Ovary (tissue), 9 donors: ENCODE measurements around the gene CFAP20. TPM values are rescaled to one million over a fixed set of nuclear protein-coding genes. Genes with fewer than 3 reads are reported as not detected.
"Not testable (repeated sequence)": the region's sequence is repeated elsewhere in the genome, so short reads cannot be mapped to it uniquely, and the experiment has no call there.

Experiments used
- DNase-seq, 5 donors: peaks; one replicate each; pipeline ENCODE4 v3.0.0-alpha.2; 2019 to 2020
- H3K27ac ChIP-seq, 2 donors: fragments of 200-600 bp; one replicate each; pipeline versions ENCODE4 v1.5.1 to v1.8.0; 2019 to 2022
- H3K27me3 ChIP-seq: fragments of 200-600 bp; one replicate; pipeline ENCODE4 v1.8.0; 2022
- H3K36me3 ChIP-seq: fragments of 200-600 bp; sonication (generic); one replicate; pipeline ENCODE4 v1.5.1; 2019
- H3K4me1 ChIP-seq: one replicate; pipeline ENCODE4 v1.8.1; 2013; ENCODE audit warnings: mild to moderate bottlenecking, moderate library complexity; ENCODE audit not compliant: insufficient read depth
- H3K4me3 ChIP-seq: fragments of 200-600 bp; sonication (generic); one replicate; pipeline ENCODE4 v1.5.1; 2017
- H3K9me3 ChIP-seq, 2 donors: fragments of 200-600 bp in 1 of 2; sonication (generic) in 1 of 2; one replicate each; pipeline versions ENCODE4 v1.5.1 to v1.8.1; 2013 to 2019; ENCODE audit warnings: mild to moderate bottlenecking in 1 of 2, moderate library complexity in 1 of 2
- CTCF ChIP-seq, 3 donors: fragments of 450-650 bp in 2 of 3; fragments of 200-600 bp in 1 of 3; IDR thresholded peaks; one replicate each; pipeline versions ENCODE4 v1.5.1 to v1.8.0; 2016 to 2022; ENCODE audit warnings: antibody characterized with exemption in 3 of 3, mild to moderate bottlenecking in 1 of 3
- EP300 ChIP-seq: sonication (generic); formaldehyde crosslinking; IDR thresholded peaks from one replicate; pipeline ENCODE4 v1.6.1; 2017; ENCODE audit warnings: antibody characterized with exemption
- POLR2A ChIP-seq: fragments of 450-650 bp; IDR thresholded peaks from one replicate; pipeline ENCODE4 v1.6.1; 2017; ENCODE audit warnings: antibody characterized with exemption, mild to moderate bottlenecking, moderate library complexity
- whole genome bisulfite sequencing, 3 donors: extraction: QIAGEN DNeasy Blood & Tissue Kit in 1 of 3; methylation state at CpG; one replicate each; pipeline versions ENCODE4 v1.1.5 to v1.1.7; 2013 to 2017; 5-methylcytosine and 5-hydroxymethylcytosine counted together
- intact Hi-C, 4 donors: fragments of 100-400 bp; cut with DNase I; formaldehyde crosslinking; loops; one replicate each; pipeline versions ENCODE4 v1.11.0 to v1.15.1; 2022 to 2023
- polyA plus RNA-seq, 2 donors: library from polyadenylated mRNA; stranded (reverse); fragments of 200-250 nt in 1 of 2; fragments of 350-450 nt in 1 of 2; fragmentation: Illumina TruSeq in 1 of 2; extraction: RNeasy Lipid Tissue Mini Kit (QIAGEN cat#74804) in 1 of 2; gene quantifications; one replicate each; pipeline ENCODE4 v1.2.3, GENCODE V29; 2013 to 2014
- total RNA-seq, 7 donors: library from RNA; depleted of rRNA in 2 of 7; stranded (reverse); fragments of >200 nt in 2 of 7; fragmentation: NEBNext Ultra II Directional in 3 of 7; extraction: Animal tissue kit (Norgen Biotek cat#: 25700) in 3 of 7; gene quantifications; one replicate each; pipeline versions ENCODE4 v1.1.0 to v1.2.4, GENCODE V29; 2016 to 2023
- donor health status: DM: no; HTN: no; CAD: no; lungs with moderate emphysema.
- donor health status: DM: no; HTN: no; CAD: no.
- donor health status: Bipolar disorder and iron deficiency.
- donor health status: DM: yes; HTN: yes; CAD: no.
- donor health status: DM: no; HTN: no; CAD: no.
- donor health status: DM: yes; HTN: yes; CAD: no.

The CFAP20 gene
- total and polyA plus RNA-seq, 9 donors: 20.5 to 44.7 (median 31.7) TPM

DNA sequence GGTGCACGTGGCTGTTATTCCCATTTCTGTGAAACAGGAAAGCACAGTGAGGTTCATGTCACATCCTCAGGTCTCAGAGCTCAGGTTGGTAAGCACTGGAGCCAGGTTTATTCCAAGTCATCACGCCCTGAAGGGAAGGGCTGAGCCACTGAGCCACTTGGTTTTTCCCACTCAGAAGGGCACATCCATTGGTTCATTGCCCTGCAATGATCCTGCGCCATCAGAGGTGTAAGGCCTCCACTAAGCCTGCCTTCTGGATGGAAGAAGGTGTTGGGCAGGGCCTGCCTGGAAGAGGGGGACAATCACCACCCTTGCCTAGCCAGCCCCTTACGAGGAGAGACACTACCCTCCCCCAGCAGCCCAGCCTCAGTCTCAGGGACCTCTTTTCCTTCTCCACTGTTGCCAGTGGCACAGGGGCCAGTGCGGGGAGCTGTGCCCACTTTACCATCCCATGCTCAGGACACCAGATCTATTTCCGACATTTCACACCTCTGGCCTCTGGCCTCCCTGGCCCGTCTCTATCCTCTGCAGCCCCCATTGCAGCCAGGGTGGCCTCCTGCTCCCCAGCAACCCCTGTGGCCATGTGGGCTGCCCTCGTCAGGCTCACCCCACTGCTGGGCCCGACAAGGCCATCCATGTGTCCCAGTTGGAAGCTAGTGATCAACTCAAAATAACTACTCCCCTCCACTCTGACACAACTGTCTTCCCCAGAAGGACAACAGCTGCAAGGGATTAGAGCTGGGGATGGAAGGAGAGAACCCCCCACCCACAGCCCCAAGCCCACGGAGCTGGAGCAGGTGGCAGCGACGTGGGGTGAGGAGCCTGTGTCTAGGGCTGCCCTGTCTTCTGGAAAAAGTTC lies 29.9 kb downstream of the CFAP20 start:
- Histone ChIP-seq H3K27ac (no peak overlapping the region), H3K36me3 (no peaks in the 10 kb centered on the region), H3K4me1 (no peaks in the 10 kb centered on the region), H3K27me3 (no peaks in the 10 kb centered on the region), H3K9me3 (no peaks in the 10 kb centered on the region), H3K4me3 (no peak overlapping the region)
- DNase-seq: no peak
- intact Hi-C loops: no loop called here
- 82 to 90% (median 84%) methylated on average over 12 of the region's 12 CpGs for whole genome bisulfite sequencing, 3 donors
- TF ChIP-seq CTCF (IDR thresholded peaks at IDR 0.05) (no peak), POLR2A (no peak), EP300 (no peak)

- no peaks in the 10 kb centered on the region for H3K9me3 ChIP-seq
- intact Hi-C loops: no loop called here
- no peaks in the 10 kb centered on the region for H3K27me3 ChIP-seq
- no peak overlapping the region for H3K4me3 ChIP-seq
- DNase-seq: no peak
- 77 to 80% (median 78%) methylated on average over 12 of the region's 12 CpGs for WGBS, 3 donors
- no peaks in the 10 kb centered on the region for H3K36me3 ChIP-seq
- TF ChIP-seq POLR2A (no peak), CTCF (IDR thresholded peaks at IDR 0.05) (no peak), EP300 (no peak)
- H3K27ac ChIP-seq: no peak overlapping the region
- no peaks in the 10 kb centered on the region for H3K4me1 ChIP-seq
These were observed 30.7 kb downstream of the CFAP20 start for GRCh38 chr16:58098207-58099096.

- Histone ChIP-seq H3K9me3 (no peaks in the 10 kb centered on the region), H3K27me3 (no peaks in the 10 kb centered on the region), H3K4me3 (no peak overlapping the region), H3K27ac (no peak overlapping the region), H3K36me3 (no peaks in the 10 kb centered on the region), H3K4me1 (no peaks in the 10 kb centered on the region)
- DNase-seq: no peak
- intact Hi-C loops: no loop called here
- TF ChIP-seq EP300: no peak
- no peak for TF ChIP-seq POLR2A
- TF ChIP-seq CTCF (IDR thresholded peaks at IDR 0.05): no peak
- 45 to 57% (median 46%) methylated on average over 2 of the region's 2 CpGs for WGBS, 3 donors
These were observed 32.9 kb downstream of the CFAP20 start for GRCh38 chr16:58096249-58096648.

GRCh38 chr16:58095575-58095960 lies 33.6 kb downstream of the CFAP20 start:
- intact Hi-C loops, H3K4me3 ChIP-seq, H3K27me3 ChIP-seq, H3K9me3 ChIP-seq, H3K4me1 ChIP-seq, DNase-seq, H3K36me3 ChIP-seq, H3K27ac ChIP-seq: not testable (repeated sequence)
- 65 to 69% (median 67%) methylated on average over 6 of the region's 6 CpGs for WGBS, 3 donors
